Panc1 (cell line): ENCODE results near the gene OPN3. TPM values are rescaled to one million over a fixed set of nuclear protein-coding genes. Genes with fewer than 3 reads are reported as not detected.

Source experiments
- ATAC-seq: fragments of 200-7000 bp; cut with Tn5 transposase; 2 replicates; pipeline ENCODE4 v1.9.1; 2020; ENCODE audit warnings: mild to moderate bottlenecking, moderate library complexity
- BruUV-seq: library from RNA; stranded (reverse); fragments of 400-500 nt; replicated peaks from 2 replicates; lab custom pipeline; 2021; lab: Mats Ljungman, UMichigan
- CTCF ChIA-PET: fragments of 300-600 bp; sonication (Branson Sonifier 250); formaldehyde crosslinking; loops from one replicate; lab custom pipeline; 2022; ENCODE audit warnings: antibody characterized with exemption; lab: Charles Lee
- POLR2A ChIA-PET: fragments of 300-600 bp; sonication (Branson Sonifier 250); formaldehyde crosslinking; loops from one replicate; lab custom pipeline; 2022; ENCODE audit warnings: antibody characterized with exemption; lab: Charles Lee
- DNase-seq: peaks from one replicate; pipeline ENCODE4 v3.0.0-alpha.2; 2010; ENCODE audit warnings: low read depth, low spot score
- H3K27ac ChIP-seq: 2 replicates; pipeline ENCODE4 v1.5.1; 2011; ENCODE audit warnings: mild to moderate bottlenecking, low read length, inconsistent platforms
- H3K27me3 ChIP-seq: fragments of 200-500 bp; sonication (Bioruptor generic); 2 replicates; pipeline ENCODE4 v1.6.0; 2014; ENCODE audit warnings: low read length, inconsistent platforms; ENCODE audit not compliant: control insufficient read depth, insufficient read depth
- H3K36me3 ChIP-seq: fragments of 200-500 bp; sonication (Bioruptor generic); 2 replicates; pipeline ENCODE4 v1.5.1; 2014; ENCODE audit warnings: inconsistent platforms, mild to moderate bottlenecking, low read length, moderate library complexity; ENCODE audit not compliant: control insufficient read depth, insufficient read depth
- H3K4me1 ChIP-seq: 2 replicates; pipeline ENCODE4 v1.5.1; 2011; ENCODE audit warnings: inconsistent platforms, mild to moderate bottlenecking, low read length, moderate library complexity; ENCODE audit not compliant: control insufficient read depth, insufficient read depth
- H3K4me3 ChIP-seq, 2 experiments: 2 replicates each; pipeline ENCODE4 v1.5.1; 2011 to 2012; ENCODE audit warnings: low read depth in 2 of 2, low read length in 2 of 2, mild to moderate bottlenecking in 2 of 2, inconsistent platforms in 1 of 2, moderate library complexity in 1 of 2
- H3K9me3 ChIP-seq: fragments of 200-500 bp; sonication (Bioruptor generic); 2 replicates; pipeline ENCODE4 v1.5.1; 2014; ENCODE audit warnings: low read depth, mild to moderate bottlenecking, inconsistent platforms, low read length, moderate library complexity; ENCODE audit not compliant: control insufficient read depth, insufficient read depth
- POLR2AphosphoS5 ChIP-seq: IDR thresholded peaks from 2 replicates; pipeline ENCODE4 v1.6.1; 2012; ENCODE audit warnings: mild to moderate bottlenecking, low read depth, low read length, moderate library complexity
- SIN3A ChIP-seq: IDR thresholded peaks from 2 replicates; pipeline ENCODE4 v1.6.1; 2012; ENCODE audit warnings: low read depth, mild to moderate bottlenecking, low read length, moderate library complexity, borderline replicate concordance; ENCODE audit not compliant: insufficient read depth
- TCF7L2 ChIP-seq: IDR thresholded peaks from 2 replicates; pipeline ENCODE4 v1.6.1; 2011; ENCODE audit warnings: mild to moderate bottlenecking, low read depth, low read length, inconsistent platforms
- in situ Hi-C: cut with HindIII; loops from 2 replicates; pipeline ENCODE4 v1.10.0; 2016; ENCODE audit warnings: low sequenced_read_pairs, low pct_unique_long_range_greater_than_20kb
- intact Hi-C: fragments of 100-400 bp; cut with micrococcal nuclease; formaldehyde crosslinking; loops from one replicate; pipeline ENCODE4 v1.10.0; 2022; ENCODE audit not compliant: unreplicated experiment
- total RNA-seq: library from RNA; stranded (reverse); gene quantifications from one replicate; pipeline ENCODE4 v1.2.1, GENCODE V29; 2021; ENCODE audit not compliant: unreplicated experiment
- TF ChIP-seq, protein P1 (sequence below): fragments of 450-650 bp; IDR thresholded peaks from 2 replicates; pipeline ENCODE4 v1.5.1; 2017; ENCODE audit warnings: mild to moderate bottlenecking
- TF ChIP-seq, protein P2 (sequence below), 2 experiments: IDR thresholded peaks; 2 replicates each; pipeline ENCODE4 v1.6.1; 2011 to 2012; ENCODE audit warnings: low read depth in 2 of 2, control low read depth in 1 of 2, low read length in 1 of 2, mild to moderate bottlenecking in 1 of 2, moderate library complexity in 1 of 2; ENCODE audit not compliant: insufficient read depth in 1 of 2

OPN3 gene
- total RNA-seq, 1 experiment from 2014 or later, result 34.0 TPM

DNA sequence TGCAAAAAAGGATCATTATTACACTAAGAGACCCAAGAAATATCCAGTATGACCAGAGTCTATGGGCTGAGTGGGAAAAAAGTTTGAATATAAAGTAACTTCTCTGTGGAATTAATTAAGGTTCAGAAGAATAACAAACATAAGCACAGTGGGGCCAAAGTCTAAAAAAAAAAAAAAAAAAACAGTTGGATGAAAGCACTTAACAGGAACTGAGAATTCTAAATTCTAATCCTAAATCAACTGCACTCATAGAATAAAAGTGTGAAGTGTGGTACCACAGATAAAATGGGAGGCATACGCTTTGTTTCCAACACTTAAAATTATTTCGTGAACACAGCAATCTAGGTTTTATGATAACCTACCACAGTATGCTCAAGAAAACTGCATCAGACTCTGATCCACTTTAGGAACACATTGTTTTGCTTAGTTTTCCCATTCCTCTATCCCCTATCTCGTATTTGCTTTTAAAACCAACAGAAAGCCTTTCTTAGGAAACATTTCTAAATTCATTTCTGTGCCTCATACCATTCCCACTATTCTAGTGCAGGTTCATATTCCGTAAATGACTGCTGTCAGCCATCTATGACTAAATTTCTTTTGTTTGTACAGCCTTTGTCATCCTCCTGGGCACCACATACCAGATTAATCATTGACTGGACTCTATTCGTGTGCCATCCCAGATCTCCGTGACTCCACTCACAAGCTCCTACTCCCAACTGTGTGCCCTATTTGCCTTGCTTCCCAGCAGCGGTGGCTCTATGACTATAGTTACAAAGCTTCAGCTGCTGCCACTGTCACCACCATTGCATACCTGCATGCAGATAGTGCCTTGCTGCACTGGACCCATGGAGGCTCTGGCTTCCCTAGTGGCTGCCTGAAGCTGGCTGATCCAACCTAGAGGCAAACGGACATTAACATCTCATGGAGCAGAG, 24.9 kb downstream of the OPN3 start:
- ATAC-seq (peak; percentile 84), DNase-seq (no peak)
- no peak overlapping the region for H3K4me3 ChIP-seq
- H3K9me3 ChIP-seq, result no peaks in the 10 kb centered on the region
- POLR2A ChIA-PET, result interaction anchor here (0.6 kb wide), 2 partner anchors 8 to 101 kb away, joined by 5 to 6 read pairs; no protein-coding TSS in a partner anchor
- intact Hi-C loops (no loop called here), in situ Hi-C loops (loop anchor here (10.0 kb wide), 1 partner anchor 91 kb away; no protein-coding TSS in a partner anchor)
- CTCF ChIA-PET, result interaction anchor here (0.7 kb wide), 1 partner anchor 110 kb away, joined by 6 read pairs; no protein-coding TSS in a partner anchor
- H3K4me1 ChIP-seq, result peaks cover 29% of the 10 kb centered on the region
- no TSS peak for BruUV-seq
- no peaks in the 10 kb centered on the region for H3K27me3 ChIP-seq
- no peaks in the 10 kb centered on the region for H3K36me3 ChIP-seq
- H3K27ac ChIP-seq, result peak overlapping the region; percentile 68; the same call in 1 of the 2 replicates
- TF ChIP-seq, protein P1, sequence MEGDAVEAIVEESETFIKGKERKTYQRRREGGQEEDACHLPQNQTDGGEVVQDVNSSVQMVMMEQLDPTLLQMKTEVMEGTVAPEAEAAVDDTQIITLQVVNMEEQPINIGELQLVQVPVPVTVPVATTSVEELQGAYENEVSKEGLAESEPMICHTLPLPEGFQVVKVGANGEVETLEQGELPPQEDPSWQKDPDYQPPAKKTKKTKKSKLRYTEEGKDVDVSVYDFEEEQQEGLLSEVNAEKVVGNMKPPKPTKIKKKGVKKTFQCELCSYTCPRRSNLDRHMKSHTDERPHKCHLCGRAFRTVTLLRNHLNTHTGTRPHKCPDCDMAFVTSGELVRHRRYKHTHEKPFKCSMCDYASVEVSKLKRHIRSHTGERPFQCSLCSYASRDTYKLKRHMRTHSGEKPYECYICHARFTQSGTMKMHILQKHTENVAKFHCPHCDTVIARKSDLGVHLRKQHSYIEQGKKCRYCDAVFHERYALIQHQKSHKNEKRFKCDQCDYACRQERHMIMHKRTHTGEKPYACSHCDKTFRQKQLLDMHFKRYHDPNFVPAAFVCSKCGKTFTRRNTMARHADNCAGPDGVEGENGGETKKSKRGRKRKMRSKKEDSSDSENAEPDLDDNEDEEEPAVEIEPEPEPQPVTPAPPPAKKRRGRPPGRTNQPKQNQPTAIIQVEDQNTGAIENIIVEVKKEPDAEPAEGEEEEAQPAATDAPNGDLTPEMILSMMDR, result no peak
- no peak for TF ChIP-seq POLR2AphosphoS5
- TF ChIP-seq SIN3A, result no peak
- TF ChIP-seq, protein P2, sequence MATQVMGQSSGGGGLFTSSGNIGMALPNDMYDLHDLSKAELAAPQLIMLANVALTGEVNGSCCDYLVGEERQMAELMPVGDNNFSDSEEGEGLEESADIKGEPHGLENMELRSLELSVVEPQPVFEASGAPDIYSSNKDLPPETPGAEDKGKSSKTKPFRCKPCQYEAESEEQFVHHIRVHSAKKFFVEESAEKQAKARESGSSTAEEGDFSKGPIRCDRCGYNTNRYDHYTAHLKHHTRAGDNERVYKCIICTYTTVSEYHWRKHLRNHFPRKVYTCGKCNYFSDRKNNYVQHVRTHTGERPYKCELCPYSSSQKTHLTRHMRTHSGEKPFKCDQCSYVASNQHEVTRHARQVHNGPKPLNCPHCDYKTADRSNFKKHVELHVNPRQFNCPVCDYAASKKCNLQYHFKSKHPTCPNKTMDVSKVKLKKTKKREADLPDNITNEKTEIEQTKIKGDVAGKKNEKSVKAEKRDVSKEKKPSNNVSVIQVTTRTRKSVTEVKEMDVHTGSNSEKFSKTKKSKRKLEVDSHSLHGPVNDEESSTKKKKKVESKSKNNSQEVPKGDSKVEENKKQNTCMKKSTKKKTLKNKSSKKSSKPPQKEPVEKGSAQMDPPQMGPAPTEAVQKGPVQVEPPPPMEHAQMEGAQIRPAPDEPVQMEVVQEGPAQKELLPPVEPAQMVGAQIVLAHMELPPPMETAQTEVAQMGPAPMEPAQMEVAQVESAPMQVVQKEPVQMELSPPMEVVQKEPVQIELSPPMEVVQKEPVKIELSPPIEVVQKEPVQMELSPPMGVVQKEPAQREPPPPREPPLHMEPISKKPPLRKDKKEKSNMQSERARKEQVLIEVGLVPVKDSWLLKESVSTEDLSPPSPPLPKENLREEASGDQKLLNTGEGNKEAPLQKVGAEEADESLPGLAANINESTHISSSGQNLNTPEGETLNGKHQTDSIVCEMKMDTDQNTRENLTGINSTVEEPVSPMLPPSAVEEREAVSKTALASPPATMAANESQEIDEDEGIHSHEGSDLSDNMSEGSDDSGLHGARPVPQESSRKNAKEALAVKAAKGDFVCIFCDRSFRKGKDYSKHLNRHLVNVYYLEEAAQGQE (IDR thresholded peaks at IDR 0.05; ENCODE audit: insufficient read depth in 1 of 2, low read depth in 2 of 2, low read length in 1 of 2), result no peak
- TF ChIP-seq TCF7L2, result no peak

DNA sequence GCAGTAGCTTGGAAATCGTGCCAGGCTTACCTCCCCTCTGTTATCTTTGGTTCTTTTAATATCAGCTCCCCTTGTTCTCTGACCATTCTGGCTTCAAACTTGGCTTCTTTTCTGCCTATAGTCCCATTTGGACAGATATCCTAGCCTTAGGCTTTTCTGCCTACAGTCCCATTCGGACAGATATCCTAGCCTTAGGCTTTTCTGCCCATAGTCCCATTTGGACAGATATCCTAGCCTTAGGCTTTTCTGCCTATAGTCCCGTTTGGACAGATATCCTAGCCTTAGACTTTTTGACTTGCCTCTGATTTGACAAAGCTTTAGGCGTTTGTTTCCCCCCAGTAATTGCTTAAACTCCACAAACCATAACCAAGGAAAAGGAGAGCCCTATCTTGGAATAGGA, 25.6 kb downstream of the OPN3 start:
- in situ Hi-C loops (loop anchor here (10.0 kb wide), 1 partner anchor 90 kb away; no protein-coding TSS in a partner anchor), intact Hi-C loops (no loop called here)
- Histone ChIP-seq H3K36me3 (no peaks in the 10 kb centered on the region), H3K9me3 (no peaks in the 10 kb centered on the region), H3K27me3 (no peaks in the 10 kb centered on the region), H3K4me1 (peaks cover 36% of the 10 kb centered on the region), H3K4me3 (no peak overlapping the region), H3K27ac (peak overlapping the region; percentile 68; the same call in 1 of the 2 replicates)
- TF ChIP-seq, protein P1, result no peak
- no peak for TF ChIP-seq TCF7L2
- TF ChIP-seq, protein P2 (IDR thresholded peaks at IDR 0.05; ENCODE audit: insufficient read depth in 1 of 2, low read depth in 2 of 2, low read length in 1 of 2), result no peak
- TF ChIP-seq SIN3A, result no peak
- no peak for TF ChIP-seq POLR2AphosphoS5
- DNase-seq (no peak), ATAC-seq (no peak)
- BruUV-seq, result no TSS peak
- ChIA-PET POLR2A (no interaction called here), CTCF (no interaction called here)
